Endodermal cell (in vitro differentiated cells): ENCODE data around the gene LMTK3. TPM values are rescaled to one million over a fixed set of nuclear protein-coding genes. Genes with fewer than 3 reads are reported as not detected.

Experiments
- DNase-seq: peaks from one replicate; pipeline ENCODE4 v3.0.0-alpha.2; 2017
- H3K27ac ChIP-seq: 2 replicates; pipeline ENCODE4 v1.5.1; 2013; ENCODE audit warnings: mild to moderate bottlenecking, low read depth, low read length, moderate library complexity
- H3K27me3 ChIP-seq: 2 replicates; pipeline ENCODE4 v1.6.1; 2013; ENCODE audit warnings: mild to moderate bottlenecking, low read length, moderate library complexity; ENCODE audit not compliant: insufficient read depth, control insufficient read depth, poor library complexity, severe bottlenecking
- H3K36me3 ChIP-seq: 2 replicates; pipeline ENCODE4 v1.7.0; 2013; ENCODE audit warnings: mild to moderate bottlenecking, low read length, moderate library complexity; ENCODE audit not compliant: control insufficient read depth, insufficient read depth
- H3K4me1 ChIP-seq: one replicate; pipeline ENCODE4 v1.7.0; 2013; ENCODE audit warnings: low read length; ENCODE audit not compliant: control insufficient read depth, insufficient read depth
- H3K4me3 ChIP-seq: 2 replicates; pipeline ENCODE4 v1.5.1; 2013; ENCODE audit warnings: mild to moderate bottlenecking, low read length, moderate library complexity
- H3K9ac ChIP-seq: 2 replicates; pipeline ENCODE4 v1.6.1; 2013; ENCODE audit warnings: mild to moderate bottlenecking, low read length, moderate library complexity; ENCODE audit not compliant: poor library complexity, severe bottlenecking; ENCODE audit errors: extremely low read depth
- H3K9me3 ChIP-seq: 2 replicates; pipeline ENCODE4 v1.6.1; 2013; ENCODE audit warnings: mild to moderate bottlenecking, low read length, moderate library complexity; ENCODE audit not compliant: control insufficient read depth
- H3K27ac Mint-ChIP-seq: 2 replicates; pipeline ENCODE4 v1.8.0; 2020; ENCODE audit warnings: mixed read lengths
- H3K27me3 Mint-ChIP-seq: 2 replicates; pipeline ENCODE4 v1.8.0; 2021; ENCODE audit warnings: mild to moderate bottlenecking, mixed read lengths; ENCODE audit not compliant: insufficient read depth
- H3K36me3 Mint-ChIP-seq: 2 replicates; pipeline ENCODE4 v1.8.0; 2020; ENCODE audit warnings: low read depth, mixed read lengths
- H3K4me1 Mint-ChIP-seq: 2 replicates; pipeline ENCODE4 v1.8.0; 2020; ENCODE audit warnings: mixed read lengths
- H3K4me3 Mint-ChIP-seq: 2 replicates; pipeline ENCODE4 v1.8.0; 2020; ENCODE audit warnings: mild to moderate bottlenecking, moderate library complexity, mixed read lengths
- H3K9me3 Mint-ChIP-seq: 2 replicates; pipeline ENCODE4 v1.8.0; 2020; ENCODE audit warnings: mild to moderate bottlenecking, mixed read lengths
- WGBS, 2 experiments: methylation state at CpG; one replicate each; pipeline versions ENCODE4 v1.1.5 to v1.1.7; 2013; ENCODE audit warnings: missing lambda C conversion rate in 2 of 2, mixed read lengths in 1 of 2; ENCODE audit not compliant: insufficient coverage in 1 of 2, insufficient read length in 1 of 2; 5-methylcytosine and 5-hydroxymethylcytosine counted together
- total RNA-seq, 2 donors: library from RNA; stranded (reverse); fragmentation: NEBNext Ultra II Directional in 1 of 2; extraction: Animal tissue kit (Norgen Biotek cat#: 25700) in 1 of 2; gene quantifications; 2 replicates in 1 of 2; 3 replicates in 1 of 2; pipeline ENCODE4 v1.2.1, GENCODE V29; 2021
- TF ChIP-seq, protein P1 (sequence below): fragments of 200-600 bp; sonication (generic); conservative IDR thresholded peaks from 2 replicates; pipeline ENCODE4 v1.5.0; 2021; ENCODE audit warnings: antibody characterized with exemption, mild to moderate bottlenecking

Gene LMTK3
- total RNA-seq, 2 donors from 2014 or later = 11.1 to 14.5 TPM

DNA sequence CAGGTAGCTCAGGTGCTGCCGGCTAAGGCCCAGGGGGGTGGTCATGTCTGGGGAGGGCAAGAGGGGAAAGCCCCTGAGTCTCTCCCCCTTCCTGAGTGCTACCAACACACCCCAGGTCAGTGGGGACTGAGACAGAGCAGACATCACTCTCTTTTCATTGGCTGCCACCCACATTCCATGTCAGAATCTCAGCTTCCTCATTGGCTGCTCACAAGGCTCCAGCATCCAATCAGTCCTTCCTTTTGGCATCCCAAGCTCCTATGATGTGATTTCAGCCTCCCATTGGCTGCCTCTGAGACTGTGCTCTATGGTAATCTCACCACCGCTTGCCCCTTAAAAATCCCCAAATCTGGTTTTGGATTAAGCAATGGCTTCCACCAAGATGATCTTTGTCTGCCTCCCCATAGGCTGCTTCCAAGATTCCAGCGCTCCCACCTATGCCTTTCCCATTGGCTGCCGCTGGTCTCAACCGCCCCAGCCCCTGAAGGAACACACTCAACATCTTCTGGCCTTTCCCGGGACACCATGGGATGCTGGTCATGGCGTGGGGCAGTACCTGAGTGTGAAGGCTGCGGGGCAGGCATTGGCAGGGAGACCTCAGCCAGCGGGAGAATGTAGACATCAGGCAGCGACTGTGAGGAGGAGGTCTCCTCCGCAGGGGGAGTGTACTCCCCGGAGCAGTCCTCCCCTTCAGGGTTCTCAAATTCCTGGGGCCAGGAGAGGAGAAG lies 2.0 kb downstream of the LMTK3 start:
- H3K9ac ChIP-seq = no peak overlapping the region
- H3K36me3 ChIP-seq = no peaks in the 10 kb centered on the region
- Mint-ChIP-seq H3K4me1 (peaks cover 7% of the 10 kb centered on the region), H3K9me3 (no peaks in the 10 kb centered on the region), H3K4me3 (no peak overlapping the region), H3K36me3 (no peaks in the 10 kb centered on the region), H3K27ac (no peak overlapping the region), H3K27me3 (peaks cover 23% of the 10 kb centered on the region)
- peaks cover 19% of the 10 kb centered on the region for H3K27me3 ChIP-seq
- no peak overlapping the region for H3K27ac ChIP-seq
- DNase-seq = peak; percentile 65
- H3K9me3 ChIP-seq = no peaks in the 10 kb centered on the region
- TF ChIP-seq, protein P1, sequence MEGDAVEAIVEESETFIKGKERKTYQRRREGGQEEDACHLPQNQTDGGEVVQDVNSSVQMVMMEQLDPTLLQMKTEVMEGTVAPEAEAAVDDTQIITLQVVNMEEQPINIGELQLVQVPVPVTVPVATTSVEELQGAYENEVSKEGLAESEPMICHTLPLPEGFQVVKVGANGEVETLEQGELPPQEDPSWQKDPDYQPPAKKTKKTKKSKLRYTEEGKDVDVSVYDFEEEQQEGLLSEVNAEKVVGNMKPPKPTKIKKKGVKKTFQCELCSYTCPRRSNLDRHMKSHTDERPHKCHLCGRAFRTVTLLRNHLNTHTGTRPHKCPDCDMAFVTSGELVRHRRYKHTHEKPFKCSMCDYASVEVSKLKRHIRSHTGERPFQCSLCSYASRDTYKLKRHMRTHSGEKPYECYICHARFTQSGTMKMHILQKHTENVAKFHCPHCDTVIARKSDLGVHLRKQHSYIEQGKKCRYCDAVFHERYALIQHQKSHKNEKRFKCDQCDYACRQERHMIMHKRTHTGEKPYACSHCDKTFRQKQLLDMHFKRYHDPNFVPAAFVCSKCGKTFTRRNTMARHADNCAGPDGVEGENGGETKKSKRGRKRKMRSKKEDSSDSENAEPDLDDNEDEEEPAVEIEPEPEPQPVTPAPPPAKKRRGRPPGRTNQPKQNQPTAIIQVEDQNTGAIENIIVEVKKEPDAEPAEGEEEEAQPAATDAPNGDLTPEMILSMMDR = no peak
- no peak overlapping the region for H3K4me3 ChIP-seq
- no peaks in the 10 kb centered on the region for H3K4me1 ChIP-seq
- WGBS, 2 experiments = 92 to 99% methylated on average over 8 to 12 of the region's 12 CpGs

DNA sequence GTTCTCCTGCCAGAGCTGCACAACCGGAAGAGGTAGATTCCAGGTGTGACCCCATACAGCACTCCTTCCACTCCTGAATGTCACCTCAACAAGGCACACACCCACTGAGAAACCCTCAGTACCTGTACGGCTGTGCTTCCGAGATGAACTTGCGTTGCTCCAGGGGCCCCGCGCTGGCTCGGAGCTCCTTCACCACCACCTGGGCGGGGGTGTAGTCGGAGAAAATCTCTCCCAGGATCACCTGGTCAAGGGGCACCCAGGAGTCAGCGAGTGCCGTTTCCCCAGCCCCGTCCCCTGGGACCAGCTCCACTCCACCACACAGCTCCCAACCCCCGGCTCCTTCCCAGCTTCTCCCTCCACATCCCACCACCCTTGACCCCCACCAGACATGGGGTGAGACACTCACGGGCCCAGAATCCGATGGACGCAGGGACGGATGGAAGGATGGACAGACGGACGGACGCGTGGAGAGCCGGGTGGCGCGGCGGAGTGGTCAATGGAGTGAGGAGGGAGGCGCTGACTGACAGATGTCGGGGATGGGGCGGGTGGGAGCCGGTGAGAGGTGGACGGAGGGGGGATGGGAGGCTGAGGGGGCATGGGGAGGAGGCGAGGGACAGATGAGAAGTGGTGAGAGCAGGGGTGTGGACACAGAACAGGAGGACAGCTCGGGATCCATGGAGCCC lies 2.8 kb downstream of the LMTK3 start:
- no peaks in the 10 kb centered on the region for H3K36me3 ChIP-seq
- H3K9ac ChIP-seq = no peak overlapping the region
- no peak for DNase-seq
- H3K9me3 ChIP-seq = no peaks in the 10 kb centered on the region
- WGBS, 2 experiments = 92 to 98% methylated on average over 9 to 29 of the region's 32 CpGs
- peaks cover 19% of the 10 kb centered on the region for H3K27me3 ChIP-seq
- H3K4me3 ChIP-seq = no peak overlapping the region
- Mint-ChIP-seq H3K36me3 (no peaks in the 10 kb centered on the region), H3K27ac (no peak overlapping the region), H3K27me3 (peaks cover 23% of the 10 kb centered on the region), H3K4me1 (peaks cover 7% of the 10 kb centered on the region), H3K4me3 (no peak overlapping the region), H3K9me3 (no peaks in the 10 kb centered on the region)
- H3K4me1 ChIP-seq = no peaks in the 10 kb centered on the region
- TF ChIP-seq, protein P1 = no peak
- no peak overlapping the region for H3K27ac ChIP-seq

DNA sequence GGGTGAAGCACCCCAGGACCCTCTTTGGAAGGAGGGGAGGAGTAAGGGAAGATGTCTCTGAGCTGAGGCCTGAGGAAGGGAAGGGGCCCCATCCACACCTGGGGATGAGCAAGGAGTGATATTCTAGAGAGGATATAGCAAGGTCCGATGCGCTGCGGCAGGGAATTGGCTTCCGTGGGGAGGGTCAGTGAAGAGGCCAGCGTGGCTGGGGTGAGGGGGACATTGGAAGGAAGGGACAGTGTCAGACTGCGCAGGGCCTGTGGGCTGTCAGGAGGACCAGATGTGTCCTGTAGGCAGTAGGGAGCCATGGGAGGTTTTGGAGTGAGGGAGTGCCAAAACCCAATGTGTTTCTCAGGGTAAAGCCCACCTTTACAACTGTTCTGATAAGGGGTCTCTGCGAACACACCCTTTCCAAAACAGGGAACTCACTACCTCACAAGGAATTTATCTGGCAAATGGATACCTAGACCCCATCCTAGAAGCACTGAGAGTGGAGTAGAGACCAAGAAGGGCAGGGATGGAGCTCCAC lies 3.7 kb downstream of the LMTK3 start:
- Mint-ChIP-seq H3K4me3 (no peak overlapping the region), H3K4me1 (peaks cover 7% of the 10 kb centered on the region), H3K9me3 (no peaks in the 10 kb centered on the region), H3K36me3 (no peaks in the 10 kb centered on the region), H3K27me3 (peaks cover 27% of the 10 kb centered on the region), H3K27ac (no peak overlapping the region)
- Histone ChIP-seq H3K9me3 (no peaks in the 10 kb centered on the region), H3K4me1 (no peaks in the 10 kb centered on the region), H3K4me3 (no peak overlapping the region), H3K9ac (no peak overlapping the region), H3K36me3 (no peaks in the 10 kb centered on the region), H3K27ac (no peak overlapping the region), H3K27me3 (peaks cover 14% of the 10 kb centered on the region)
- TF ChIP-seq, protein P1 = no peak
- WGBS, 2 experiments = 87 to 88% methylated on average over 6 to 7 of the region's 7 CpGs
- no peak for DNase-seq
